Jurkat, Clone E6-1 (cell line): Measurements from ENCODE around the gene ITGB2.

Experiments
- DNase-seq: peaks from one replicate; pipeline ENCODE4 v3.0.0-alpha.2; 2011; ENCODE audit warnings: low read depth, low spot score
- H3K4me3 ChIP-seq: 2 replicates; pipeline ENCODE4 v1.5.1; 2011; ENCODE audit warnings: mild to moderate bottlenecking, low read length, control low read depth, moderate library complexity

ITGB2 gene

GRCh38 chr21:44845418-44846223, 75.1 kb downstream of the ITGB2 start:
- no peak for DNase-seq
- no peak overlapping the region for H3K4me3 ChIP-seq

GRCh38 chr21:44844256-44844655, 76.4 kb downstream of the ITGB2 start:
- H3K4me3 ChIP-seq: no peak overlapping the region
- DNase-seq: no peak

GRCh38 chr21:44842721-44843445, 77.8 kb downstream of the ITGB2 start:
- DNase-seq: no peak
- H3K4me3 ChIP-seq: no peak overlapping the region

GRCh38 chr21:44842087-44842486, 78.6 kb downstream of the ITGB2 start:
- H3K4me3 ChIP-seq: no peak overlapping the region
- DNase-seq: no peak

GRCh38 chr21:44840771-44841170, 79.9 kb downstream of the ITGB2 start:
- no peak for DNase-seq
- no peak overlapping the region for H3K4me3 ChIP-seq

GRCh38 chr21:44838951-44839350, 81.7 kb downstream of the ITGB2 start:
- DNase-seq: no peak
- no peak overlapping the region for H3K4me3 ChIP-seq

- DNase-seq: no peak
Observed at GRCh38 chr21:44838039-44838895, 82.4 kb downstream of the ITGB2 start.

GRCh38 chr21:44837537-44837936, 83.2 kb downstream of the ITGB2 start:
- DNase-seq: no peak
- H3K4me3 ChIP-seq: no peak overlapping the region

More at GRCh38 chr21:44838039-44838895, 82.4 kb downstream of the ITGB2 start:
- H3K4me3 ChIP-seq: no peak overlapping the region

- DNase-seq: no peak
- H3K4me3 ChIP-seq: no peak overlapping the region
Observed at GRCh38 chr21:44836666-44837471, 83.8 kb downstream of the ITGB2 start.

- H3K4me3 ChIP-seq: no peak overlapping the region
- DNase-seq: no peak
Observed at GRCh38 chr21:44836349-44836665, 84.4 kb downstream of the ITGB2 start.
